Loucy (cell line): ENCODE measurements around the gene EPB41.

Experiments used
- H2AFZ ChIP-seq: fragments of 200-600 bp; sonication (generic); 2 replicates; pipeline ENCODE4 v1.6.0; 2016; ENCODE audit warnings: antibody characterized with exemption, mild to moderate bottlenecking, low read length, moderate library complexity
- H3F3A ChIP-seq: fragments of 200-600 bp; 2 replicates; pipeline ENCODE4 v1.6.0; 2016; ENCODE audit warnings: antibody characterized with exemption, low read depth, mild to moderate bottlenecking
- H3K27me3 ChIP-seq: fragments of 200-600 bp; sonication (generic); 2 replicates; pipeline ENCODE4 v1.6.1; 2014; ENCODE audit warnings: low read length, mild to moderate bottlenecking; ENCODE audit not compliant: insufficient read depth, poor library complexity, severe bottlenecking
- H3K36me3 ChIP-seq: fragments of 200-600 bp; sonication (generic); 2 replicates; pipeline ENCODE4 v1.6.1; 2016; ENCODE audit warnings: low read length; ENCODE audit not compliant: insufficient read depth
- H3K4me1 ChIP-seq: fragments of 200-600 bp; sonication (generic); 2 replicates; pipeline ENCODE4 v1.5.1; 2014; ENCODE audit warnings: low read length, mild to moderate bottlenecking; ENCODE audit not compliant: insufficient read depth, poor library complexity, severe bottlenecking
- H3K4me2 ChIP-seq: fragments of 200-600 bp; sonication (generic); 2 replicates; pipeline ENCODE4 v1.6.0; 2014; ENCODE audit warnings: antibody characterized with exemption, low read length, low read depth, mild to moderate bottlenecking; ENCODE audit not compliant: poor library complexity, severe bottlenecking
- H3K4me3 ChIP-seq: fragments of 200-600 bp; sonication (generic); 2 replicates; pipeline ENCODE4 v1.5.1; 2014; ENCODE audit warnings: low read length, mild to moderate bottlenecking, mixed read lengths; ENCODE audit not compliant: poor library complexity, severe bottlenecking
- H3K79me2 ChIP-seq: fragments of 200-600 bp; sonication (generic); 2 replicates; pipeline ENCODE4 v1.6.1; 2014; ENCODE audit warnings: low read length; ENCODE audit not compliant: insufficient read depth
- H3K9ac ChIP-seq: fragments of 200-600 bp; sonication (generic); 2 replicates; pipeline ENCODE4 v1.6.0; 2014; ENCODE audit warnings: mild to moderate bottlenecking, low read depth, low read length, moderate library complexity; ENCODE audit not compliant: poor library complexity, severe bottlenecking
- H3K9me2 ChIP-seq: fragments of 200-600 bp; sonication (generic); replicated peaks from 2 replicates; pipeline ENCODE4 v1.6.1; 2016; ENCODE audit warnings: low read depth, low read length, mixed read lengths
- H3K9me3 ChIP-seq: fragments of 200-600 bp; sonication (generic); 2 replicates; pipeline ENCODE4 v1.6.1; 2014; ENCODE audit warnings: mild to moderate bottlenecking, antibody characterized with exemption, low read length, low read depth; ENCODE audit not compliant: insufficient read depth
- H4K20me1 ChIP-seq: fragments of 200-600 bp; sonication (generic); 2 replicates; pipeline ENCODE4 v1.6.0; 2014; ENCODE audit warnings: antibody characterized with exemption, low read length, mild to moderate bottlenecking; ENCODE audit not compliant: insufficient read depth, poor library complexity, severe bottlenecking
- EZH2phosphoT487 ChIP-seq: fragments of 200-600 bp; IDR thresholded peaks from 2 replicates; pipeline ENCODE4 v1.6.1; 2018; ENCODE audit warnings: antibody characterized with exemption, mild to moderate bottlenecking, moderate library complexity, borderline replicate concordance
- TF ChIP-seq, protein P1 (sequence below): fragments of 200-600 bp; sonication (generic); conservative IDR thresholded peaks from 2 replicates; pipeline ENCODE4 v1.5.1; 2014; ENCODE audit warnings: mild to moderate bottlenecking, antibody characterized with exemption, low read length

The EPB41 gene

DNA sequence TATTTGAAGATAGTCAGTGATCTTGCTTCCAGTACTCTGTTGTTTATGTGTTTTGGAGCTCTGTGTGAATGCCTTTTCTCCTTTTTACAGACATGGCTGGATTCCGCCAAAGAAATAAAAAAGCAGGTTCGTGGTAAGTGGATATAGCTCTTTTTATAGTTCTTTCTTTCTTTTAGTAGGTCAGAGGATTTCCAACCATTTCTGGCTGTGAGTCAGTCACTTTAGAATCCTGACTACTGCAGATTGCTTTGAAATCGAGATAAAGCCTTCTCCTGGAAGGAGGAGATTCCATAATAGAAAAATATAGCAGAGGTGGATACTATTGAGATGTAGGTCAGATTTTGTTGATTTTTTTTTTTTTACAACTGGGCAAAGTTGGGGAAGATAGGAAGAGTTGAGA lies 97.4 kb downstream of the EPB41 start:
- Histone ChIP-seq H3K9me2 (no peaks in the 10 kb centered on the region), H3K4me2 (no peak overlapping the region), H4K20me1 (no peaks in the 10 kb centered on the region), H3F3A (no peaks in the 10 kb centered on the region), H3K27me3 (no peaks in the 10 kb centered on the region), H3K9ac (no peak overlapping the region), H3K4me1 (no peaks in the 10 kb centered on the region), H3K36me3 (peaks cover 7% of the 10 kb centered on the region; the same call in 1 of the 2 replicates), H3K9me3 (no peaks in the 10 kb centered on the region), H3K4me3 (no peak overlapping the region), H2AFZ (no peak overlapping the region), H3K79me2 (no peaks in the 10 kb centered on the region)
- no peak for TF ChIP-seq EZH2phosphoT487
- TF ChIP-seq, protein P1, sequence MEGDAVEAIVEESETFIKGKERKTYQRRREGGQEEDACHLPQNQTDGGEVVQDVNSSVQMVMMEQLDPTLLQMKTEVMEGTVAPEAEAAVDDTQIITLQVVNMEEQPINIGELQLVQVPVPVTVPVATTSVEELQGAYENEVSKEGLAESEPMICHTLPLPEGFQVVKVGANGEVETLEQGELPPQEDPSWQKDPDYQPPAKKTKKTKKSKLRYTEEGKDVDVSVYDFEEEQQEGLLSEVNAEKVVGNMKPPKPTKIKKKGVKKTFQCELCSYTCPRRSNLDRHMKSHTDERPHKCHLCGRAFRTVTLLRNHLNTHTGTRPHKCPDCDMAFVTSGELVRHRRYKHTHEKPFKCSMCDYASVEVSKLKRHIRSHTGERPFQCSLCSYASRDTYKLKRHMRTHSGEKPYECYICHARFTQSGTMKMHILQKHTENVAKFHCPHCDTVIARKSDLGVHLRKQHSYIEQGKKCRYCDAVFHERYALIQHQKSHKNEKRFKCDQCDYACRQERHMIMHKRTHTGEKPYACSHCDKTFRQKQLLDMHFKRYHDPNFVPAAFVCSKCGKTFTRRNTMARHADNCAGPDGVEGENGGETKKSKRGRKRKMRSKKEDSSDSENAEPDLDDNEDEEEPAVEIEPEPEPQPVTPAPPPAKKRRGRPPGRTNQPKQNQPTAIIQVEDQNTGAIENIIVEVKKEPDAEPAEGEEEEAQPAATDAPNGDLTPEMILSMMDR: no peak

DNA sequence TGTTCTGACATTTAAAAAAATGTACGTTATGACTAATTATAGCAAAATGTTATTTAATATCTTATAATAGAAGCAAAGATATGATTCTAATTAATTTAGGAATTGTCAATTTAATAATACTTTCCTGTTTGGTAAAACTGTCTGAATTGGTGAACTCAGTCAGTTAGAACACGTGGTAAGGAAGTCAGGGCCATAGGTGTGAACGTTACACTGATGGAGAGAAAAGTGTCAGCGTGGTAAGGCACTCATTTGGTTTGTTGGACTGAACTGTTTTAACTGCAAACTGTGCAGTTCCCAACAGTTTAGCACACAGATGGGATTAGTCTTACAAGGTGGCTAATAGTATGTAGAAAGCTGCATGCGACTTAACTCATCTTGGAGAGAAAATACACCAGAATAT lies 102.9 kb downstream of the EPB41 start:
- no peak for TF ChIP-seq EZH2phosphoT487
- TF ChIP-seq, protein P1: no peak
- Histone ChIP-seq H3K79me2 (no peaks in the 10 kb centered on the region), H3F3A (no peaks in the 10 kb centered on the region), H3K27me3 (no peaks in the 10 kb centered on the region), H4K20me1 (no peaks in the 10 kb centered on the region), H3K9me2 (no peaks in the 10 kb centered on the region), H3K4me3 (no peak overlapping the region), H3K4me2 (no peak overlapping the region), H3K9me3 (no peaks in the 10 kb centered on the region), H2AFZ (no peak overlapping the region), H3K9ac (no peak overlapping the region), H3K36me3 (peaks cover 12% of the 10 kb centered on the region; the same call in 1 of the 2 replicates), H3K4me1 (no peaks in the 10 kb centered on the region)

DNA sequence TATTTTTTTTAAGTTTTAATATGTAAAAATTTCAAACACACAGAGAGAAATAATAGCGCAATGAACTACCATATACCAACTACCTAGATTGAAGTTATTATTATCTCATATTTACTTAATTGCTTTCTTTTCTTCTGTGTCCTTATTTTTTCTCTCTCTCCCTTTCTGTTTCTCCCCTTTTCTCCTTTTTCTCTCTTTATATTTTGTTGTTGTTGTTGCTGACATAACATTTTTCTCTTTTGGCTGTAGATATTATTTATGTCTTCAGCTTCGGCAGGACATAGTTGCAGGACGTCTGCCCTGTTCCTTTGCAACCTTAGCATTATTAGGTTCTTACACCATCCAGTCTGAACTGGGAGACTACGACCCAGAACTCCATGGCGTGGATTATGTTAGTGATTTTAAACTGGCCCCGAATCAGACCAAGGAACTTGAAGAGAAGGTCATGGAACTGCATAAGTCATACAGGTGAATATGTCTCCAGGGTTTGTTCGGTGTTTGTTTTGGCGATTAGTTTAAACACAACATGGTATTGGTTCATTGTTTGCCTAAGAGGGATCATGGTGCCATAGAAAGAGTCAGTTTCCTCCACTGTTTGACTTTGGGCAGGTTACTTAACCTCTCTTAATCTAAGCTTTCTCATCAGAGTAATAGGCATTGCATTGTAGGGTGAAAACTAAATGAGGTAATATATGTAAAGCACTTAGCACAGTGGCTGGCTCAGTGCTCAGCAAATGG lies 103.8 kb downstream of the EPB41 start:
- Histone ChIP-seq H3K4me1 (no peaks in the 10 kb centered on the region), H3K9me2 (no peaks in the 10 kb centered on the region), H2AFZ (no peak overlapping the region), H3K9me3 (no peaks in the 10 kb centered on the region), H3K79me2 (no peaks in the 10 kb centered on the region), H3F3A (no peaks in the 10 kb centered on the region), H3K36me3 (peaks cover 12% of the 10 kb centered on the region; the same call in 1 of the 2 replicates), H4K20me1 (no peaks in the 10 kb centered on the region), H3K9ac (no peak overlapping the region), H3K27me3 (no peaks in the 10 kb centered on the region), H3K4me3 (no peak overlapping the region), H3K4me2 (no peak overlapping the region)
- TF ChIP-seq, protein P1: no peak
- TF ChIP-seq EZH2phosphoT487: no peak
